GM19035 (cell line): ENCODE measurements around the gene GGT7.

Source experiments
- ATAC-seq: cut with Tn5 transposase; IDR thresholded peaks from one replicate; pipeline ENCODE4 v1.9.1; 2021; ENCODE audit not compliant: unreplicated experiment

The GGT7 gene

DNA sequence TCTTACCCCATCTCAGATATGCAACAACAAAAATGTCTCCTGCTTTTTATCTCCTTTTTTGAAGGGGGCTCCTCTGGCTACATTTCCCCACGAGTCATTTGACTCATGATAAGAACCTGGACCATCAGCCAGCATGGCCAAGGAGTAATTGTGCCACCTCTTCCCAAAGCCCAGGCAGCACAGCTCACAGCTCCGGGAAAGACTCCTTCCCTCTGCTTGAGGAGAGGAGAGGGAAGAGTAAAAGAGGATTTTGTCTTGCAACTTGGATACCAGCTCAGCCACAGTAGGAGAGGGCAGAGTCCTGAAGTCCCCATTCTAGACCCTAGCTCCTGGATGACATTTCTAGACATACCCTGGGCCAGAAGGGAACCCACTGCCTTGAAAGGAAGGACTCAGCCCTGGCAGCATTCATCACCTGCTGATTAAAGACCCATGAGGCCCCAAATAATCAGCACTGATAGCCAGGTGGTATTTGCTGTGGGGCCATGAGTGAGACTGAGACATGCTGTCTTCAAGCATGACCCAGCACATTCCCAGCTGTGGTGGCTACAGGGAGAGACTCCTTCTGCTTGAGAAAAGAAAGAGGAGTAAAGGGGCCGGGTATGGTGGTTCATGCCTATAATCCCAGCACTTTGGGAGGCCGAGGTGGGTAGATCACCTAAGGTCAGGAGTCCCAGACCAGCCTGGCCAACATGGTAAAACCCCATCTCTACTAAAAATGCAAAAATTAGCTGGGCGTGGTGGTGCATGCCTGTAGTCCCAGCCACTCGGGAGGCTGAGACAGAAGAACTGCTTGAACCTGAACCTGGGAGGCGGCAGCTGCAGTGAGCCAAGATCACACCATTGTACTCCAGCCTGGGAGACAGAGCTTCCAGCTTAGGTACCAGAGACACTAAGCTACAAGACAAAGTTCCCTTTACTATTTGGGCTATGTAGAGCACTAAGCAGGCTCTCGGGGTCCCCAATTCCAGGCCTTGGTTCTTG is 75.4 kb downstream of the GGT7 start:
- no peak for ATAC-seq
